Stimulated activated CD4-positive, alpha-beta T cell treated with anti-CD3 and anti-CD28 coated beads, TNF-alpha, amount 100 ng/mL, for 4 hours (primary cell): ENCODE data around the gene SLC25A40.

ENCODE experiments used
- DNase-seq, 3 experiments: peaks; one replicate each; pipeline ENCODE4 v3.0.0-alpha.2; 2020; ENCODE audit warnings: low read depth in 3 of 3

Gene SLC25A40

GRCh38 chr7:87784424-87784823, 91.7 kb downstream of the SLC25A40 start:
- no peak for DNase-seq
